EH (cell line): Measurements from ENCODE around the gene P4HA1.
"Not testable (repeated sequence)": the region's sequence is repeated elsewhere in the genome, so short reads cannot be mapped to it uniquely, and the experiment has no call there.

Experiments
- DNase-seq: peaks from one replicate; pipeline ENCODE4 v3.0.0-alpha.2; 2015; ENCODE audit warnings: low read depth

The P4HA1 gene

DNA sequence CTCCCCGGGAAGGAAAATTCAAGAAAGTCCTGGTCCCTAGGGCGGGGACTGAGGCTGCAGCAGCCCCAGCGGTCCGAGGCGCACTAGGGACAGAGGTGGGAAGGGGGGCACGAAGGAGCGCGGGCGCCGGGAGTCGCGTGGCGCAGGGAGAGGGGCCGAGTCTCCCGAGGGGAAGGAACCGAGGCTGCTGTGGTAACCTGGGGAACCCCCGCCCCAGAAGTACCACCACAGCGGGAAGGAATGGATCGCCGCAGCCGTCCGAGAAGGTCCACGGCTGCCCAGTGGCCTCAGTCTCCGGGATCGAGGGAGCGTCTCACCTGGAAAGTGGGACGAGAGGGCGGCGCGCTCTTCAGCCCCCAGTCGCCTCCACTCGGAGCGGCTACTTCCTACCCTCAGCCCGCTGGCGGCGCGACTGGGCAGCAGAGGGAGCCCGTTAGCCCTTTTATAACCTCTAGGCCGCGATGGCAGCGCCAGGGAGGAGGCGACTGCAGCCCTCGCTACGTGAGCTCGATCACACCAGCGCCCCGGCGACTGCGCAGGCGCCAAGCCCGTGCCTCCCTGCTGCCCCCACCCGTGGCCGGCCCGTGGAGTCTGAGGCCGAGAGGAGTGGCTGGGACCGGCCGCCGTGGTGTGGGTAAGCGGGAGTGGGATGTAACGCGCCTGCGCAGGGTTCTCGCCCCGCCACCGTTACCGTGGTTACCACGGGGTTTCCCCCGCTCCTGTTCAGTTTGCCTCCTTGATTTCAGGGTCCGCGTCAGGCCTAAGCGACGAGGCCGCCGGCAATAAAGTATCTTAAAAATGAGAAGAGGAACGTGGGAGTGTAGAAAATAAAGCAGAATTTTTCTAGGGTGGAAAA, at the start of gene P4HA1:
Gene P4HA1 (minus strand): TSS at position 418 of the 856 bp plus-strand sequence. CDS start 21,983 bp downstream, outside the sequence.
- peak; percentile 99 for DNase-seq

DNA sequence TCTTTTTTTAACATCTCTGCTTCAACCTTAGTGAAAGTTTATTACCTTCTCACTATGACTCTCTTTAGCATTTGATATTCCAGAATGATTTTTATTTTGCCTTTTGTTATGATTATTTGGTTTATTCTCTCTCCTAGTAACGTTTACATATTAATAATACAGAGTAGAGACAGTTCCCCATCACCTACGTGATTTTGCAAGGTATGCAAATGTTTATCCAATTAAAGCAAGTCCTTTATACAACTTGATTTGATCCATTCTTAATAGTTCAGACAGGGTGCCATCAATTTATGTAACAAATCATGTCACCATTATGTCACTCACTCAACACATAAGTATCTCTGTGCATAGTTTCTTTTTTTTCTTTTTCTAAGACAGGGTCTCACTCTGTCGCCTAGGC, 44.9 kb upstream of the P4HA1 start:
- no peak for DNase-seq

DNA sequence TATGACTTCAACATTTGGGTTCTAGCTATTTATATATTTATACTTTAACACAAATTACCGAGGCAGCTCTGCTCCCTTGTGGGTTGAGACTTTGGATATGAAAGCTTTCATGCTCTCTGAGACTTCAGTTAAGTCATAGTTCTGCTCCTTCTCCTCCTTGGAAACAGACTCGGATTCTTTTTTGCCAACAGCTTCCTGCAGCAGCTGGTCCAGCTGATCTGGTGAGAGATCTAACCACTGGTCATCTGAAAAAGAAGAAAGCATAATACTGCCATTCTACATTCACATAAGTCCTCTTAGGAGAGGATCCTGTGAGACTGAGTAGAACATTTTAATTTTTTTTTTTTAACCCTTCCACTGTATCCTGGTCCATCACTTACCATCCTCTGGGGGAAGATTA, 42.6 kb upstream of the P4HA1 start:
- no peak for DNase-seq

DNA sequence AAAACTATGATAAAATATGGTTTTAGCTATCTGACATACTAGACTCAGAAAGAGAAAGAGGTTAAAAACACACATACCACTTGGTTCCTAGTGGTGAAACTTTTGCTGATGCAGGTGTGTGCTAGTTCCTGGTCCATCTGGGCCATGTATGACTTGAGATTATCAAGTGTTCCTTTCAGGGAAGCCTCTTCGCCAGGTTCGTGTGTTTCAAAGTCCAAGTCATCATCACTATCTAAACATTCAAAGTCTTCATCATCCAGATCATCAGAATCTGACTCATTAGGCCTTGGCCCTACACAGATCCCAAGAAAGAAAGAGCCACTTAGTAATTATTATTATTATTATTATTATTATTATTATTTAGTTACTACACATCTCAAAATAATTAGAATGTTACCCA, 40.0 kb upstream of the P4HA1 start:
- no peak for DNase-seq

DNA sequence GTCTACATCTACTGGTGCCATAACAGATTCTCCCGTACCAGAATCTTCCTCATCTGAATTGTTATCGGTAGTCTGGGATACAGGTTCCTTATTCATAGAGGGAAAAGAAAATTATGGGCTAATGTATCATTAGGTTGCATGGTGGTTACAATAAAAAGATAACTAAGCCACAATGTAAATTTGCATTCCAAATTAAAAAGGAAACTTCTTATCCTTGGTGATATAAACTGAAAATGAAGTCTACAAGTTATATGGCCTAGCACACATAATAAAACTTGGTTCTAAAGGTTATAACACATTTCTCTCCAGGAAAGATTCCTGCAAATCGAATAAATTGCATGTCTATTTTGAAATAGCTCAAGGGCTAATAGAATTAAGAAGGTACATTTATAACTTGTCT, 38.1 kb upstream of the P4HA1 start:
- DNase-seq = no peak

DNA sequence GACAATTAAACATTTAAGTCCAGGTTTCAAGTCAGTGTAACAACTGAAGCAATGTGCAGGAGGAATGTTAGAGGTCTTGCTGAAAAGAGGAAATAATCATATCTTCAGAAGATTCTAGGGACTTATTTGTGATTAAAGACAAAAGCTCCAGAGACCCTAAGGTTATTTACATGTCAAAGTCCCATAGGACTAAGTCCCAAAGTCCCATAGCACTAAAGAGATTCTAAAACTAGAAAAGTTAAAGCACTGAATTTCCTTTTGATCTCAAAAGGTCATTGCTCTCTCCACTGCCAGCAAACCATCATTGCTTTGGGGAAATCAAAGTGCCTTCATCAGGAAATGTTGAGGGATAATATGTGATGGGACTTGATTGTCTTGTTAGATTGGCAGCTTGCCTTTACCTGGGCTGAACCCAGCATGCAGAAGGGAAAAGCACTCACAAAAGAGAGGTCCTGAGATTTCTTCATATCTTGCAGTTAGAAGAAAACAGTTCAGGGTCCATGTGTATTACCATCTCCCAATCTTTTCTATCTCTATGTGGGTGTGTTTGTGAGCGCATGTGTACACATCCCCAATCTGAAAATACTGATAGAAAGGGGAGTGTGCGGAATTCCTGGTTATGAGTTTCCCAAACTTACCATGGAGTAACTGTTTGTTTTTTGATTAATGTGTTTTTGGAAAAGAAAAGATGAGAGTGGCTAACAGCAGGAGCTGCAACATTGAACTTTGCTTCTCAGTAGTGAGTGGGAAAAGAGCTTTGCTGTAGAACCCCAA, 35.4 kb upstream of the P4HA1 start:
- no peak for DNase-seq

DNA sequence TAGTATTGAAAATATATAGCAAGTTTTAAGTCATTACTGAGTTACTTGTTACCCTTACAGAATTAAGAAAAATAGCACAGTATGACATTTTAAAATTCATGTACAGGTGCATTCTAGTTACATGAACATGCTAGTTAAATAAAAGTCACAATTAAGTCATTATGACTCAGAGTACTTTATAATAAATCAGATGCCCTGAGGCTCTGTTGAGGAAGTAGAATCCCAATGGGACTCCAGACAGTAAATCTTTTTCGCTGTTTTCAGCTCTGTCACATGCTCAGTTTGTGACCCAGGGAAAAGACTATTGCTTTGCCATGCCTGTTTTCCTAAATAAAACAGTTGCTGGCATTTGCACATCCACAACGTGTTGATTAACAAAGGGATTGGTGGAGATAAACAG, 34.6 kb upstream of the P4HA1 start:
- DNase-seq = peak; percentile 39

DNA sequence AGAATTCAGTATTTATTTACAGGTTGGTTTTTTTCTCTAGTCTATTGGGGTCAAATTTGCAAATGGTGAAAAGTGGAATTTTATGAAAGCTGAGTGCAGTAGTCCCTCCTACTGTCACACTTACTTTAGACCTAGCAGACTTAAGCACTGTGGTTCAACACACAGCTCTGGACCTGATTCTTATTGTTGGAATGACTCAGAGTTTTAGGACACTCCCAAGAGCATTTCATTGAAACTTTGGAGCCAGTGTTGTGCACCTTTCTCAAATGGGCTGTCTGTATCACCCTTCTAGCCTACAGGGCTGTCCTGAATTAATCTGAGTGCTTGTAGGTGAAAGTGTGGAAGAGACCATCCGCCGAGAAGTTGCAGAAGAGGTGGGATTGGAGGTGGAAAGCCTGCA, 29.7 kb upstream of the P4HA1 start:
- no peak for DNase-seq

DNA sequence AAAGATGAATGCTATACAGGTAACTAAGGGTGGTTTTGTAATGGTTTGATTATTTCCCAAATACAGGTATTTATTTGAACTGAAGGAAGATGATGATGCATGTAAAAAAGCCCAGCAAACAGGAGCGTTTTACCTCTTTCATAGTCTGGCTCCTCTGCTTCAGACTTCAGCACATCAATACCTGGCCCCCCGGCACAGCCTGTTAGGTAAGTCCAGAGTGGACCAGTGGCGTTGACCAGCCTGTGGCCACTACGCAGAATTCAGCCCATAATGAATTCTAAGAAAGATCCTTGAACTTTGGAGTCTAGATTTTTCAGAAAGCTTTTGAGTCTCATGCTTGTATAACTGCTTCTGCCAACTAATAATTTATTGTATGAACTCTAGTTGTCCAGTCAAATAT, 23.3 kb upstream of the P4HA1 start:
- DNase-seq = no peak

DNA sequence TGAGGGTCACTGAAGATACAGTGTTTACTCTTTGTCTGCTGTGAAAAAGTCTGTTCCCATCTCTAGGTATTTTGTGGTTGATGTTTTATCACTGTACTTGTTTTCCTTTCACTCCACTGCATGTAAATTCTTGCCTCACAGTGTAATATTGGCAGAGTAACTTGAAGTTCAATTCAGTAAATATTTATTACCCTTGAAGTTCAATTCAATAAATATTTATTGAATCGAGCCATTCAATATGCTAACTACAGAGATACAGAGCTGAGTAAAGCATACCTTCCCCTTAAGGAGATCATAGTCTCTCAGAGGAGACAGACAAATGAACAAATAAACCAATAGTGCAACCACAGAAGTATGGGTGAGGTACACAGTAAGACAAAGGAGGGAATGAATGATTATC, 22.8 kb upstream of the P4HA1 start:
- DNase-seq = no peak

DNA sequence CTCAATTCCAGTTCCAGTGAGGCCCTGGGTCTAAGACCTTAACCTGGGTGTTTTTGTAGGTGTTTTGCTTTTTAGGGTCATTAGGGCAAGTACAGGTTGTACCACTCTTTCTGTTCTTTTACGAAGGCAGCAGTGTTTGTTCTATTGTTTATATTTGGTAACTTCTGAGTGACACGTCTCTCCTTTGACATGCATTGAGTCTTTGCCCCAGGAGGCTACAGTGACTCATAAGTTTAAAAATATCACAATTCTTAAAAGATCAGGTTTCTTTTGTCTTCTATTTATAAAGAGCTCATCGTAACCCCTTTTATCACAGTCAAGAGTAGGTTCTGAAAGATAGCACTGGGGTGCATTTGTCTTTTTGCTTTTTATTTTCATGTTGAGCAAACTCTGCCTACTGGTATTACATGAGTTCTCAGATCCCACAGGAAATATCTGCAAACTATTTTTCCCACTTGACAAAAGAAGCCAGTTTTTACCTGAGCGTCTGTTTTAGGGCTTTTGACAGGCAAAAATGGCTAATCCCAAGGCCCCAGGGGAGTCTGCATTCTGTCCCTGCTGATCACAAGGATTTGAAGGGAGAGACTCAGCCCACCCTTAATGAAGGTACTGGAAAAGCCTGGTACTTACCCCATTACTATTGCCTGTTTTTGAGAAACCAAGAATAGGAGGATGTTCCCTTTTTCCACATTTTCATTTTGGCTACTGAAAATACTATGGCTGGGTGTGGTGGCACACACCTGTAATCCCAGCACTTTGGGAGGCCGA, 21.5 kb upstream of the P4HA1 start:
- peak; percentile 75 for DNase-seq

DNA sequence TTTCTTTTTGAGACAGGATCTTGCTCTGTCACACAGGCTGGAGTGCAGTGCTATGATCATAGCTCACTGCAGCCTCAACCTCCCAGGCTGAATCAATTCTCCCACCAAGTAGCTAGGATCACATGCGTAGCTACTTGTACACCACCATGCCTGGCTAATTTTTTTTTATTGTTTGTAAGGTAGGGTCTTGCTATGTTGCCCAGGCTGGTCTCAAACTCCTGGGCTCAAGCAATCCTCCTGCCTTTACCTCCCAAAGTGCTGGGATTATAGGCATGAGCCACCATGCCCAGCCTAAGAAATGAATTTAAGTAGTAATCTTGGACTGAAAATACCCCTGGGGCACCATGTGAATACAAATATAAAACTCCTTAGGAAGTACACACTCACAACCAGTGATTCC, 19.4 kb upstream of the P4HA1 start:
- DNase-seq = no peak

DNA sequence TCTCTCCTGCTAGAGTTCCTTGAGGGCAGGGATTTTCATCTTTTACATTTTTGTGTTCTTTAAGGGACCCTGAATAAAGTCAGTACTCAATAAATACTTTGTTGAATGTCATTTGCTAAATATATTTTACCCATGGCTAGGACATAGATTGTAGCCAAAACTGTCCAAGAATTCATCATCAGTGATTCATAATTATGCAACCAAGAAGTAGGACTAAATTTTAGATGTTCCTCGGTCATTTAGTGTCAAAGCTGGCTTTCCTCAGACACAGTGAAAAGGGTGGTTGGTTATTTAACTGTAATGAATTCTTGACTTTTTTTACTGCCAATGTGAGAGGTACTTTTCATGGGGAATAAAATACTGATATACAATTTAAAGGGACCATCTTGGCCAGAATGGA, 16.9 kb upstream of the P4HA1 start:
- peak; percentile 70 for DNase-seq

DNA sequence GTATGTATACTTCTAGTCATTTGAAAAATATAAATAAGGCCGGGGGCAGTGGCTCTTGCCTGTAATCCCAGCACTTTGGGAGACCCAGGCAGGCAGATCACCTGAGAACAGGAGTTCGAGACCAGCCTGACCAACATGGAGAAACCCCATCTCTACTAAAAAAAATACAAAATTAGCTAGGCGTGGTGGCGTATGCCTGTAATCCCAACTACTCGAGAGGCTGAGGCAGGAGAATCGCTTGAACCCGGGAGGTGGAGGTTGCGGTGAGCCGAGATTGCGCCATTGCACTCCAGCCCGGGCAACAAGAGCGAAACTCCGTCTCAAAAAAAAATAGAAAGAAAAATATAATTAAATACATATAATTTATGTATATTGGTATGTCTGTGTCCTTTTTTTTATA, 15.4 kb upstream of the P4HA1 start:
- not testable (repeated sequence) for DNase-seq

DNA sequence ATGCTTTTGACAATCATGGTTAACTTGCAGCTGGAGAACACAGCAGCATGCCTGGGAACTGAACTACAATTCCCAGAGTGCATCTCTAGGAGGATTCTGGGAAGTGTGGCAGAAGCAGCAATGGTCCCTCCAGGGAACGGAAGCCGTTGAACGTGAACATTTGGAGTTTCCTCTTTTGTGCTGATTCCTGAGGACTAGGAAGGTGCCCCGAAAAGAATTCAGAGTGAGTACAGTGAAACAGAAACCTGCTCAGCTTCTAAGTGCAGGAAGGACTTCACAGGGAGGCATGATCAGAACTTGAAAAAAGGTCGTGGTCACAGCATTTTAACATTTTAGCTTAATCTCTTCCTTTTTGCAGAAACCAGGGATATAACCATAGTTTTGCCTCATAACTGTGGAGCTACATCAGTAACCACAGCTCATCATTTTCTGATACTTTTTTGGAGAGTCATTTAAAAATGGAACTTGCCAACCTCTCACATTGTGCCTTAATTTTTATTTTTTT, 13.7 kb upstream of the P4HA1 start, which contains the start of gene NUDT13:
Gene NUDT13 (plus strand): TSS at position 111 of the 505 bp plus-strand sequence. CDS start 3,911 bp downstream, outside the sequence.
- DNase-seq = peak; percentile 82

DNA sequence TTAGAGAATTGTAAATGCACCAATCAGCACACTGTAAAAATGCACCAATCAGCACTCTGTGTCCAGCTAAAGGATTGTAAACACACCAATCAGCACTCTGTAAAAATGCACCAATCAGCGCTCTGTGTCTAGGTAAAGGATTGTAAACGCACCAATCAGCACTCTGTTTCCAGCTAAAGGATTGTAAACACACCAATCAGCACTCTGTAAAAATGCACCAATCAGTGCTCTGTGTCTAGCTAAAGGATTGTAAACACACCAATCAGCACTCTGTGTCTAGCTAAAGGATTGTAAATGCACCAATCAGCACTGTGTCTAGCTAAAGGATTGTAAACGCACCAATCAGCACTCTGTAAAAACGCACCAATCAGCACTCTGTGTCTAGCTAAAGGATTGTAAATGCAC, 12.6 kb upstream of the P4HA1 start:
- DNase-seq = not testable (repeated sequence)

DNA sequence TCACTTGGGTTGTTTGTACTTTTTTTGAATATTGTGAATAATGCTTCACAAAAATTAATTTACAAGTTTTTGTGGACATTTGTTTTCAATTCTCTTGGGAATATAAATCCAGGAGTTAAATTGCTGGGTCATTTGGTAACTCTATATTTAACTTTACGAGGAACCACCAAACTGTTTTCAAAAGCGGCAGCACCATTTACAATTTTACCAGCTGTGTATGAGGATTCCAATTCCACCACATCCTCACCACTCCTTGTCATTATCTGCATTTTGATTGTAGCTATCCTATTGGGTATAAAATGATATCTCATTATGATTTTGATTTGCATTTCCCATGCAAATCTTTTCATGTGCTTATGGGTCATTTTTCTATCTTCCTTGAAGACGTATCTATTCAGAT, 9.6 kb upstream of the P4HA1 start:
- DNase-seq = no peak

DNA sequence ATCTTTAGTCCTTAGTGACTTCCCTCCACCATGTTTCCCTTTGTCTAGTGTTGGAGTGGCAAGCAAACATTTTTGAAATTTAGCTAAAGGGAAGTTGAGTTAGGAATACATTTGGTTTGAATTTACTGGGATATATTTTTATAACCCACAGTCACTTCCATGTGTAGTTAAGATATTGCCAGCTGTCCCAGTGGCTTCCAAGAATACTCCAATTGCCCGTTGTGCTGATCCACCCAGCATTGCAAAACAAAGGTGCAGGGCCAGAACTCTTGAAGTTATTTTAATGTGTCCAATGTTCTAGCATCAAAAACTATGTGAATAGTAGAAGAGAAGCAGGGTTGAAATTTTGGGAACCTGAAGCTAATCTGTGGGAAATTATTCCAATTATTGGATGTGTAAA, 2.5 kb upstream of the P4HA1 start:
- DNase-seq = no peak

DNA sequence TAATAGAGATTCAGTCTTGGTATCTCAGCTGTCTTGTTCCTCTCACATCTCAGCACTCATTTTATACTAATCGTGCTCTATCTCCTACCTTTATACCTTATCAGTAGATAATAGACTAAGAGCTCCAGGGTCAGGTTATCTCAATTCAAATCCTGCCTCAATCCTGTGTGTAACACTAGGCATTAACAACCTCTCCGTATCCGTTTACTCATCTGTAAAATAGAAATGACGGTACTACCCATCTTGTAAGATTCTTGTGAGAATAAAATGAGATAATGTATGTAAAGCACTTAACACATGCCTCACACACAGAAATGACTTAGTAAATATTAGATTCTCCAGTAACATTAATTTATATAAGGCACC, 622 bp upstream of the P4HA1 start:
- DNase-seq = no peak

DNA sequence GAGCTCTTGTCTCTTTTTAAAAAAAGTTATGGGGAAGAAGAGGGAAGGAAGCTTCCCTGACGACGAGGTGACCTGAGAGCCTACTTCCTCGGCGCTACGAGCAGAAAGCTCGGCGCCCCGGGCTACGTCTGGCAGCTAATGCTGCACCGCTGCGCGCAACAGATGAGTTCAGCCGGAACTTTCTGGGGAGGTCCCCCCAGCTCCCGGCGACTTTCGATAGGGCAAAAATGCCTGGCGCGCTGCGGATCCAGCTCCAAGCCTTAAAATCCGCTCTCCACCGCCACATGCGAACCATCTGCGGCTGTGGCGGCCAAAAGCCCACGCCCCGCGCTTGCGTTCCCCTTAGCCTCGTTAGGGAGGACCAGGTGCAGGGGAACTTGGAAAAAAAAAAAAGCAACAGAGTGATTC, 621 bp downstream of the P4HA1 start:
- DNase-seq = peak; percentile 82

DNA sequence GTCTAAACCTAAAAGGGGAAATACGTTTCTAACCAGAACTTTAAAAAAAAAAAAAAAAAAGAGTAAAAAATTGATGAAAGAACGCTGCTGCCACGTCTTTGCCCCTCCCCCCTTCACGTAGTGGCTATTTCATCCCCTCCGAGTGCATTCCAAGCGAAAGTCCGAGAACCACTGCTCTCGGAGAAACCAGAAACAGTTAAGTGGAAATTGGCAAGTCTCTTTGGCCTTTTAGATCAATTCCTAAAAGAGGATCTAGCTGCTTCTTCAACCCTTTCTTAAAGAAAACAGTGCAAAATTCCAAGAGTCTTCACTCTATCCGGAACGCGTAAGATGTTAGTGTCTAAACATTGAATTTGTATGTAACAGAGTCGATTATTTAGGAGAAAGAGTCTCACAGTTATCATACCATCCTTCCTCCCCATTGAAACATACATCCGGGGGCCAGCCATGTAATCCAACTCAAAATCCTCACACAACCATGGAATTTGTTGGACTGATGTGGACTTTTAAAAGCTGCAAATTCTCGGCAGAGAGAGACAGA, 1.1 kb downstream of the P4HA1 start:
- peak; percentile 89 for DNase-seq

DNA sequence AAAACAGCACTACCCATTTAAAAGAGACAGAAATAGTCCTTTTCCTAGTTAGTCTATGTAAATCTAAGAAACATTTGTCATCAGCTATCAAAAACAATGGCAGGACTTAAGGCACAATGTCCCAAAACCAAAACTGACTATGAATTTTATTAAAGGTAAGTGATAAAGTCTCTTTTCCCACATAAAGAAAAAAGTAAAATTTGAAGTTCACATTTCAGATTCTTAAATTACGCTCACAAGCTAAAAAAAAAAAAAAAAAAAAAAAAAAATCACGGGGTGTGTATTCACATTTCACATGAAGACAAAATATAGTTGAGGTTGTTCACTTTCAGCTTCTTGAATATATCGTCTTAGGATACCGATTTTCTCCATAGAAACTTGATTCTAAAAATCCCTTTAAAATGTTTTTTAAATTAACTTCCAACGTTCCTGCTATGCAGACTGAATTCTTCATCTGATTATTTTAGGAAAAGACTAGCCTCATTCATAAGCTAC, 1.6 kb downstream of the P4HA1 start:
- DNase-seq = no peak
